HEK293T (cell line): ENCODE results near the gene BBS1.

Experiments used
- BHLHE40 ChIP-seq: fragments of 450-650 bp; IDR thresholded peaks from 2 replicates; pipeline ENCODE4 v1.6.1; 2016; ENCODE audit warnings: mild to moderate bottlenecking, moderate library complexity, borderline replicate concordance
- FOXK2 ChIP-seq: fragments of 450-650 bp; IDR thresholded peaks from 2 replicates; pipeline ENCODE4 v1.6.1; 2016; ENCODE audit warnings: mild to moderate bottlenecking
- FOXM1 ChIP-seq: fragments of 450-650 bp; IDR thresholded peaks from 2 replicates; pipeline ENCODE4 v1.6.1; 2017; ENCODE audit warnings: mild to moderate bottlenecking, borderline replicate concordance
- NFRKB ChIP-seq: fragments of 450-650 bp; IDR thresholded peaks from 2 replicates; pipeline ENCODE4 v1.6.1; 2016; ENCODE audit warnings: mild to moderate bottlenecking, moderate library complexity
- SUZ12 ChIP-seq: fragments of 450-650 bp; IDR thresholded peaks from 2 replicates; pipeline ENCODE4 v1.6.1; 2016; ENCODE audit warnings: mild to moderate bottlenecking
- TARDBP ChIP-seq: fragments of 450-650 bp; IDR thresholded peaks from 2 replicates; pipeline ENCODE4 v1.6.1; 2016
- ZNF384 ChIP-seq: fragments of 450-650 bp; IDR thresholded peaks from 2 replicates; pipeline ENCODE4 v1.6.1; 2016
- TF ChIP-seq, protein P1 (sequence below): fragments of 450-650 bp; IDR thresholded peaks from 2 replicates; pipeline ENCODE4 v1.6.1; 2016

- TF ChIP-seq FOXM1 (no peak), SUZ12 (no peak), BHLHE40 (no peak), ZNF384 (no peak), NFRKB (no peak), TARDBP (no peak), FOXK2 (no peak)
- TF ChIP-seq, protein P1, sequence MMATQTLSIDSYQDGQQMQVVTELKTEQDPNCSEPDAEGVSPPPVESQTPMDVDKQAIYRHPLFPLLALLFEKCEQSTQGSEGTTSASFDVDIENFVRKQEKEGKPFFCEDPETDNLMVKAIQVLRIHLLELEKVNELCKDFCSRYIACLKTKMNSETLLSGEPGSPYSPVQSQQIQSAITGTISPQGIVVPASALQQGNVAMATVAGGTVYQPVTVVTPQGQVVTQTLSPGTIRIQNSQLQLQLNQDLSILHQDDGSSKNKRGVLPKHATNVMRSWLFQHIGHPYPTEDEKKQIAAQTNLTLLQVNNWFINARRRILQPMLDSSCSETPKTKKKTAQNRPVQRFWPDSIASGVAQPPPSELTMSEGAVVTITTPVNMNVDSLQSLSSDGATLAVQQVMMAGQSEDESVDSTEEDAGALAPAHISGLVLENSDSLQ, result no peak
Measured at GRCh38 chr11:66471142-66471541, 39.3 kb upstream of the BBS1 start.
